ENCODE results near the gene SLC25A40.

Gene SLC25A40

DNA sequence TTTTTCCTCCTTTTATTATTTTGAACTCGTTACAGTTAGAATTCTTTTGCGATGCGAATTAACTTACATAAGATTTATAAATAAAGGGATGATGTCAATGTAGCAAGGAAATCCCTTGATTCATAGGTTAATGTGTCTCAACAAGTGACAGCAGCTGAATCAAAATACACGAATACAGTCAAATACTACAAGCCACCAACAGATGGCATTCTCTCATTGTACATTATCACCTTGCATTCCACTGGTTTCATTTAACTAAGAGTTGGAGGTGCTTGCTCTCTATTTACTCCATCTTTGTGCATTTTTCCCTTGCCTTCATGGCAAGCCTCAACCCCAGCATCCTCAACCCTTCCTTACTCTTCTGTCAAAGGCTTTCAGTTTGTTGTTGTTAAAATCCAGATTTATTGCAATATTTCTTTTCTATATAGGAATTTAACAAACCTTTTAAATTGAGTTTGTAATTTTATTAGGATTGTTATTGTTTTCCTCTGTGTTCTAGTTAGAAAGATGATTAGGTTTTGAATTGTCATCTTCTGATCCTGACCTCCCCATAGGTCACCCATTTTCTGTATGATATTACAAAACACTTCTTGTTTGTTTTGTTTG is 78.3 kb downstream of the SLC25A40 start:
- TF ChIP-seq CSDC2 (CRISPR knock-in tag; IDR thresholded peaks at IDR 0.05), result no peak
- no peak for TF ChIP-seq ZNF565 (CRISPR knock-in tag; conservative IDR thresholded peaks at IDR 0.05; ENCODE audit: low read depth)
- TF ChIP-seq BACH2 (CRISPR knock-in tag; IDR thresholded peaks at IDR 0.05; ENCODE audit: borderline replicate concordance), result no peak
- TF ChIP-seq, protein P1, sequence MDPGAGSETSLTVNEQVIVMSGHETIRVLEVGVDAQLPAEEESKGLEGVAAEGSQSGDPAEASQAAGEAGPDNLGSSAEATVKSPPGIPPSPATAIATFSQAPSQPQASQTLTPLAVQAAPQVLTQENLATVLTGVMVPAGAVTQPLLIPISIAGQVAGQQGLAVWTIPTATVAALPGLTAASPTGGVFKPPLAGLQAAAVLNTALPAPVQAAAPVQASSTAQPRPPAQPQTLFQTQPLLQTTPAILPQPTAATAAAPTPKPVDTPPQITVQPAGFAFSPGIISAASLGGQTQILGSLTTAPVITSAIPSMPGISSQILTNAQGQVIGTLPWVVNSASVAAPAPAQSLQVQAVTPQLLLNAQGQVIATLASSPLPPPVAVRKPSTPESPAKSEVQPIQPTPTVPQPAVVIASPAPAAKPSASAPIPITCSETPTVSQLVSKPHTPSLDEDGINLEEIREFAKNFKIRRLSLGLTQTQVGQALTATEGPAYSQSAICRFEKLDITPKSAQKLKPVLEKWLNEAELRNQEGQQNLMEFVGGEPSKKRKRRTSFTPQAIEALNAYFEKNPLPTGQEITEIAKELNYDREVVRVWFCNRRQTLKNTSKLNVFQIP (CRISPR knock-in tag; IDR thresholded peaks at IDR 0.05; ENCODE audit: borderline replicate concordance, low read depth), result no peak
- TF ChIP-seq, protein P2, sequence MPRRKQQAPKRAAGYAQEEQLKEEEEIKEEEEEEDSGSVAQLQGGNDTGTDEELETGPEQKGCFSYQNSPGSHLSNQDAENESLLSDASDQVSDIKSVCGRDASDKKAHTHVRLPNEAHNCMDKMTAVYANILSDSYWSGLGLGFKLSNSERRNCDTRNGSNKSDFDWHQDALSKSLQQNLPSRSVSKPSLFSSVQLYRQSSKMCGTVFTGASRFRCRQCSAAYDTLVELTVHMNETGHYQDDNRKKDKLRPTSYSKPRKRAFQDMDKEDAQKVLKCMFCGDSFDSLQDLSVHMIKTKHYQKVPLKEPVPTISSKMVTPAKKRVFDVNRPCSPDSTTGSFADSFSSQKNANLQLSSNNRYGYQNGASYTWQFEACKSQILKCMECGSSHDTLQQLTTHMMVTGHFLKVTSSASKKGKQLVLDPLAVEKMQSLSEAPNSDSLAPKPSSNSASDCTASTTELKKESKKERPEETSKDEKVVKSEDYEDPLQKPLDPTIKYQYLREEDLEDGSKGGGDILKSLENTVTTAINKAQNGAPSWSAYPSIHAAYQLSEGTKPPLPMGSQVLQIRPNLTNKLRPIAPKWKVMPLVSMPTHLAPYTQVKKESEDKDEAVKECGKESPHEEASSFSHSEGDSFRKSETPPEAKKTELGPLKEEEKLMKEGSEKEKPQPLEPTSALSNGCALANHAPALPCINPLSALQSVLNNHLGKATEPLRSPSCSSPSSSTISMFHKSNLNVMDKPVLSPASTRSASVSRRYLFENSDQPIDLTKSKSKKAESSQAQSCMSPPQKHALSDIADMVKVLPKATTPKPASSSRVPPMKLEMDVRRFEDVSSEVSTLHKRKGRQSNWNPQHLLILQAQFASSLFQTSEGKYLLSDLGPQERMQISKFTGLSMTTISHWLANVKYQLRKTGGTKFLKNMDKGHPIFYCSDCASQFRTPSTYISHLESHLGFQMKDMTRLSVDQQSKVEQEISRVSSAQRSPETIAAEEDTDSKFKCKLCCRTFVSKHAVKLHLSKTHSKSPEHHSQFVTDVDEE (CRISPR knock-in tag; IDR thresholded peaks at IDR 0.05), result no peak
- no peak for TF ChIP-seq ZC3H10 (CRISPR knock-in tag; IDR thresholded peaks at IDR 0.05)
- TF ChIP-seq TCF4 (CRISPR knock-in tag; IDR thresholded peaks at IDR 0.05; ENCODE audit: borderline replicate concordance), result no peak
- TF ChIP-seq ZNF70 (CRISPR knock-in tag; IDR thresholded peaks at IDR 0.05), result no peak
- TF ChIP-seq SNAI2 (CRISPR knock-in tag; IDR thresholded peaks at IDR 0.05), result no peak
- peak; percentile 96 for ATAC-seq

DNA sequence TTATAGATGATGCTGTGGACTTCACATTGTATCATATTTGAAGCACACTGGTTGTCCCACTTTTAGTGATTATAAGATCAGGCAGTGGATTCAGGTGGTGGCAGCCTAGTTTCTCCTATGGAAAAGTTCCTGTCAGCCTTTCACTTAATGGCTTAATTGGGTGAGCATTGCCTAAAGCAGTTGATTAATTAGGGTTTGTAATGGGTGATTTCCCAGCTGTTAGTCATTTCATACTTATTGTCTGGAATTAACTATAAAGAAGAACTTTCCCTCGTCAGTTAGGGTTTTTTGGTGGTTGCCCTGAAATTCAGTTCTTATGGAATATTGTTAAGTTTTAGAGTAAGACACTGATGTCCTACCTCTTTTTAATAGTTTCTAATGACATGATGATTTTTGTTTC is 78.8 kb downstream of the SLC25A40 start:
- TF ChIP-seq ZFP30 (CRISPR knock-in tag; IDR thresholded peaks at IDR 0.05) (no peak), TCF4 (CRISPR knock-in tag; IDR thresholded peaks at IDR 0.05; ENCODE audit: borderline replicate concordance) (no peak), PPARA (CRISPR knock-in tag; IDR thresholded peaks at IDR 0.05; ENCODE audit: borderline replicate concordance) (no peak), ZNF565 (CRISPR knock-in tag; conservative IDR thresholded peaks at IDR 0.05; ENCODE audit: low read depth) (no peak), RARB (CRISPR knock-in tag; IDR thresholded peaks at IDR 0.05) (no peak), TOX (CRISPR knock-in tag; IDR thresholded peaks at IDR 0.05; ENCODE audit: borderline replicate concordance) (no peak), SNAI2 (CRISPR knock-in tag; IDR thresholded peaks at IDR 0.05) (no peak), ARNTL (CRISPR knock-in tag; IDR thresholded peaks at IDR 0.05; ENCODE audit: borderline replicate concordance, low read depth) (no peak), BACH2 (CRISPR knock-in tag; IDR thresholded peaks at IDR 0.05; ENCODE audit: borderline replicate concordance) (no peak), ISL1 (CRISPR knock-in tag; IDR thresholded peaks at IDR 0.05) (no peak), ZC3H10 (CRISPR knock-in tag; IDR thresholded peaks at IDR 0.05) (no peak), ZNF70 (CRISPR knock-in tag; IDR thresholded peaks at IDR 0.05) (no peak), CSDC2 (CRISPR knock-in tag; IDR thresholded peaks at IDR 0.05) (no peak), ESRRG (CRISPR knock-in tag; IDR thresholded peaks at IDR 0.05) (no peak), ZNF8 (CRISPR knock-in tag; IDR thresholded peaks at IDR 0.05) (no peak)
- TF ChIP-seq, protein P1 (CRISPR knock-in tag; IDR thresholded peaks at IDR 0.05; ENCODE audit: borderline replicate concordance, low read depth), result no peak
- TF ChIP-seq, protein P3, sequence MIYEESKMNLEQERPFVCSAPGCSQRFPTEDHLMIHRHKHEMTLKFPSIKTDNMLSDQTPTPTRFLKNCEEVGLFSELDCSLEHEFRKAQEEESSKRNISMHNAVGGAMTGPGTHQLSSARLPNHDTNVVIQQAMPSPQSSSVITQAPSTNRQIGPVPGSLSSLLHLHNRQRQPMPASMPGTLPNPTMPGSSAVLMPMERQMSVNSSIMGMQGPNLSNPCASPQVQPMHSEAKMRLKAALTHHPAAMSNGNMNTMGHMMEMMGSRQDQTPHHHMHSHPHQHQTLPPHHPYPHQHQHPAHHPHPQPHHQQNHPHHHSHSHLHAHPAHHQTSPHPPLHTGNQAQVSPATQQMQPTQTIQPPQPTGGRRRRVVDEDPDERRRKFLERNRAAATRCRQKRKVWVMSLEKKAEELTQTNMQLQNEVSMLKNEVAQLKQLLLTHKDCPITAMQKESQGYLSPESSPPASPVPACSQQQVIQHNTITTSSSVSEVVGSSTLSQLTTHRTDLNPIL (CRISPR knock-in tag; IDR thresholded peaks at IDR 0.05; ENCODE audit: low read depth), result no peak
- TF ChIP-seq, protein P2 (CRISPR knock-in tag; IDR thresholded peaks at IDR 0.05), result no peak
- TF ChIP-seq, protein P4, sequence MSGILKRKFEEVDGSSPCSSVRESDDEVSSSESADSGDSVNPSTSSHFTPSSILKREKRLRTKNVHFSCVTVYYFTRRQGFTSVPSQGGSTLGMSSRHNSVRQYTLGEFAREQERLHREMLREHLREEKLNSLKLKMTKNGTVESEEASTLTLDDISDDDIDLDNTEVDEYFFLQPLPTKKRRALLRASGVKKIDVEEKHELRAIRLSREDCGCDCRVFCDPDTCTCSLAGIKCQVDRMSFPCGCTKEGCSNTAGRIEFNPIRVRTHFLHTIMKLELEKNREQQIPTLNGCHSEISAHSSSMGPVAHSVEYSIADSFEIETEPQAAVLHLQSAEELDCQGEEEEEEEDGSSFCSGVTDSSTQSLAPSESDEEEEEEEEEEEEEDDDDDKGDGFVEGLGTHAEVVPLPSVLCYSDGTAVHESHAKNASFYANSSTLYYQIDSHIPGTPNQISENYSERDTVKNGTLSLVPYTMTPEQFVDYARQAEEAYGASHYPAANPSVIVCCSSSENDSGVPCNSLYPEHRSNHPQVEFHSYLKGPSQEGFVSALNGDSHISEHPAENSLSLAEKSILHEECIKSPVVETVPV (CRISPR knock-in tag; IDR thresholded peaks at IDR 0.05), result no peak
- TF ChIP-seq, protein P5, sequence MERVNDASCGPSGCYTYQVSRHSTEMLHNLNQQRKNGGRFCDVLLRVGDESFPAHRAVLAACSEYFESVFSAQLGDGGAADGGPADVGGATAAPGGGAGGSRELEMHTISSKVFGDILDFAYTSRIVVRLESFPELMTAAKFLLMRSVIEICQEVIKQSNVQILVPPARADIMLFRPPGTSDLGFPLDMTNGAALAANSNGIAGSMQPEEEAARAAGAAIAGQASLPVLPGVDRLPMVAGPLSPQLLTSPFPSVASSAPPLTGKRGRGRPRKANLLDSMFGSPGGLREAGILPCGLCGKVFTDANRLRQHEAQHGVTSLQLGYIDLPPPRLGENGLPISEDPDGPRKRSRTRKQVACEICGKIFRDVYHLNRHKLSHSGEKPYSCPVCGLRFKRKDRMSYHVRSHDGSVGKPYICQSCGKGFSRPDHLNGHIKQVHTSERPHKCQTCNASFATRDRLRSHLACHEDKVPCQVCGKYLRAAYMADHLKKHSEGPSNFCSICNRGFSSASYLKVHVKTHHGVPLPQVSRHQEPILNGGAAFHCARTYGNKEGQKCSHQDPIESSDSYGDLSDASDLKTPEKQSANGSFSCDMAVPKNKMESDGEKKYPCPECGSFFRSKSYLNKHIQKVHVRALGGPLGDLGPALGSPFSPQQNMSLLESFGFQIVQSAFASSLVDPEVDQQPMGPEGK (CRISPR knock-in tag; IDR thresholded peaks at IDR 0.05; ENCODE audit: borderline replicate concordance), result no peak
- no peak; the same call in 2 of the 3 replicates for ATAC-seq

Data from SK-N-SH treated with all-trans-retinoic acid at 6 μM for 48 hours (cell line).